HG02884 (cell line): ENCODE results near the gene MYOM1.
A peak's percentile ranks its signal among the peaks of the same experiment; 100 is the strongest.

Experiments used
- ATAC-seq: cut with Tn5 transposase; IDR thresholded peaks from one replicate; pipeline ENCODE4 v1.9.1; 2021; ENCODE audit warnings: mild to moderate bottlenecking, moderate library complexity; ENCODE audit not compliant: unreplicated experiment

MYOM1 gene

GRCh38 chr18:3250237-3251107, 30.7 kb upstream of the MYOM1 start:
- no peak for ATAC-seq

DNA sequence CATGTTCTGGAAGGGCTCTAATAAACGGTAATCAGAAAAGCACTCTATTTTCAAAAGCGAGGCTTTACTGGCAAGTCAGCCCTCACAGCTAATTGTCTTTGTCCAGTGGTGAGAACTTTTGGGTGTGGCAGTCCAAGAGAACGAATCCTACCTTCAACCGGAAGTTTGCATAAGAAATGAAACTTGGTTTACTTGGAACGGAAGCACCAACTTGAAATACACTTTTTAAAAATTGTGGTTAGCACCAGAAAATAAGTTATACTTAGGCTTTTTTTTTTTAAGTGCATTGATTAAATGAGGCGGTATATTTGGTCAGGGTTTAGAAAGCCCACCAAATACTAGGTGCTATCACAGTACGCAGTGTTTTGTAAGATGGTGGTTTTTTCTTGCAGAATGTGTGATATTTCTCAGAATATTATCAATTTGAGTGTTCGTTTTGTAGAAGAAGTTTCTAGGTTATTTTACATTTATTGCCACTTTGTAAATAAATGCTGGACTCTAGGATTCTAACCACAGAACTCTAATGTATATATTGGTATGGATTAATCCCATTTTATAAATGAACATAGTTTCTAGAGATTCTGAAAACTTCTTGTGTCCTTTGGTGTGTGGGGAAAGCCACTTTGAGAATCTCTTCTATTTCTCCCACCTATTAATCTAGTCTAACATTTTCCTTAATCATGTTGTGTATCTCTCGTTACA, 29.0 kb upstream of the MYOM1 start:
- no peak for ATAC-seq

DNA sequence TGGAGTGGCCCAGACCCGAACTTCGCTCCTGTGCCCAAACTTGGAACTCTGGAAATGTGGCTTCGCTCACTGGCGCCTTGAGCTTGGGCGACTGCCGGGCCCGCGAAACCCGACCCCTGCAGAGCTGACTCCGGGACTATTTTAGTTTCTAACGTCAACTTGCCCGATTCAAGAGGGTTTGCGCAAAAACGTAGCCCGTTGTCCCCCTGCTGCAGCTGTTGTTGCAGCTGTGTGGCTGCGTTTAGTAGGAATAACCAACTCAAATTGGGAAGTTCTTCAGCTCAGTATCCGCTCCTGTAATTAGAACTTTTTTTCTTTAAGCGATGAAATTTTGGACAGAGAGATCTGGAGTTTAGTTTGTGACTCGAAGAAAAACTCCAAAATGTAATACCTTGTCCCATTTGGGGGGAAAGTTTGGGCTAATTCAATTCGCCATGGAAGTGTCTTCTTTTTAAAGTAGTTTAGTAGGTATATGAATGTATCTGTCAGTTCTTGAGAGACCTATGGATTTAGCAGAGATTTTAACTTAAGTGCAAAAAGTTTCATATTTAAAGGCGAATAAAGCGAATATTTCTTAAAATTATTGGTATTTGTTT, 28.4 kb upstream of the MYOM1 start:
- ATAC-seq = peak; percentile 1

DNA sequence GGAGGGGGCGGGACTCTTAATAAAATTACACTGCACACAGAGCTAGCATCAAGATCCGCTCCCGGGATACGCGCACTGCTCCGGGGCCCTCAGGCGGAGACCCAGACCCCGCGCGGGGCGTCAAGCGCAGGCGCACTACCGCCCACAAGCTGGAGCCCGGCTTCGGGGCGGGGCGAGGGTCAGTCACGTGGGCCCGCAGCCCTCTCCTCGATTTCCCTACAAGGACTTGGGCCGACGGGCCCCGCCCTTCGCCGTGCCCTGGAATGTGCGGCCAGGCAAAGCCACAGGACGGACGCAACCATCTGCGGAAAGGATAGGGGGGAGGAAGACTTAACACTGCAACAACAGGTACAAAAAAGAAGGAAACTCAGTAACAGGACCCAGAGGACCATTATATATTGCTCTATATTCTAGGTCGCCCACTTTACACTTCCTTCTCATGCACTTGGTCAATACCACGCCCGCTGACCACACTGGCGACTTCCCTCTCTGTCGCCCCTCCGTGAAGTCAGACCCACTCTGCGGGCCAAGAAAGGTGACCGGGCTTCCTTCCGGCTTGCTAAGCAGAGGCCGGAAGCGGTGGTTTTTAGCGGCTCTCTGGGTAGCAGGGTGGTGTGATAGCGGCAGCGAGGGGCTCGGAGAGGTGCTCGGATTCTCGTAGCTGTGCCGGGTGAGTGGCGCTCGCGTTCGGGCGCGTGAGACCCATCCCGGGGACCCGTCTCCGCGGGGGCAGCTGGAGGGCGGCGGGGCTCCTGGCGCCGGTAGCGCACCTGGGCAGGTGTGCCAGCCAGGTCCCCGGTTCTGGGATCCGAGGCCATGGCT, 27.7 kb upstream of the MYOM1 start, which contains the start of gene MYL12A:
Gene MYL12A, plus strand, starts transcription at position 562 of the 822 bp plus-strand sequence. CDS start 5,447 bp downstream, outside the sequence.
- ATAC-seq = peak; percentile 79

GRCh38 chr18:3246635-3247239, 27.0 kb upstream of the MYOM1 start:
- ATAC-seq = no peak

- ATAC-seq = peak; percentile 42
Measured at GRCh38 chr18:3245853-3246634, 26.3 kb upstream of the MYOM1 start.

GRCh38 chr18:3245185-3245564, 25.4 kb upstream of the MYOM1 start:
- no peak for ATAC-seq

- ATAC-seq = no peak
Measured at GRCh38 chr18:3238742-3239141, 19.0 kb upstream of the MYOM1 start.

GRCh38 chr18:3236470-3236869, 16.7 kb upstream of the MYOM1 start:
- ATAC-seq = no peak

DNA sequence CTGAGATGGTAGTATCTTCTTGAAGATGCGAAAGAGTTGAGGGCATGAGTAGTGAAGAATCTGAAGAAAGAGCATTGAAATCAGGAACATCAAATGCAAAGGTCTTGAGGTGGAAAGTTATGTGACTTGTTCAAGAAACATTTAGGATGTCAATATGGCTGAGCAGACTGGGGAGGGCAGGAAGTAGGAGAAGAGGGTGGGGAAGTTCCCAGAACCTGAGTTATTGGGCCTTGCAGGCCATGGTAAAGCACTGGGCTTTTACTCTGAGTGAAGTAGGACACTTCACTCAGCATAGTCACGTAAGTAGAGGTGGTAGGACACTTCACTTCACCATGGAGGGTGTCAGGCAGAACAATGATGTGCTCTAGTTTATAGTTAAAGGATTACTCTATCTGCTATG, 16.1 kb upstream of the MYOM1 start:
- no peak for ATAC-seq

- ATAC-seq = no peak
Measured at GRCh38 chr18:3234457-3234856, 14.7 kb upstream of the MYOM1 start.

DNA sequence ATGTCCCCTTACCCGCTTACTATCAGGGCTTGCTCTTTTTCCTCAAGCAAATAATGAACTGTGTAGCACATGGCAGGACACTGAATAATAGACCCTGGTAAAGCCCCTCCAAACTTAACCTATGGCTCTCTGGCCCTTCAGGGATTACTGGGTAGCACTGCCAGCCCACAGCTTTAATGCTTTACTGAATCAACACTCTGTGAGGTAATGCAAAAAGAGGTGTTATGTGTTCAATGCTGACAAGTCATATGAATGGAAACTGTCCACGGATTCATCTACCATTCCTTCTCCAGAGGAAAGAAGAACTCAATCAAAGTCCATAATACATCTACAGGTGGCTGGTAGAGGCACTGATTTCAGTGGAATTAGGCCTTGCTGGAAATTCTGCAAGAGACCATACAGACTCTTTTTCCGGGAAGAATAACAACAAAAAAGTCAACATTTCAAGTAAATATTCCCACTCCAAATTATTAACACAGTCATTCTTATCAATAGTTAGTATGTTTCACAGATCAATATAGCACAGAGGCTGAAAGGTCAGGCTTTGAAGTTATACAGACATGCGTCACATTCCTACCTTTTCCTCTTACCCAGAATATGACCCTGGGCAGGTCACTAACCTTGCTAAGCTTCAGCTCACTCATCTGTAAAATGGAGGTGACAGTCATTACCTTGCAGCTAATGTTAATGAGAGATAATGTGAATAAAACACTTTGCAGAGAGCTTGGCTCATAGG, 13.8 kb upstream of the MYOM1 start:
- ATAC-seq = no peak

GRCh38 chr18:3233004-3233403, 13.2 kb upstream of the MYOM1 start:
- no peak for ATAC-seq

DNA sequence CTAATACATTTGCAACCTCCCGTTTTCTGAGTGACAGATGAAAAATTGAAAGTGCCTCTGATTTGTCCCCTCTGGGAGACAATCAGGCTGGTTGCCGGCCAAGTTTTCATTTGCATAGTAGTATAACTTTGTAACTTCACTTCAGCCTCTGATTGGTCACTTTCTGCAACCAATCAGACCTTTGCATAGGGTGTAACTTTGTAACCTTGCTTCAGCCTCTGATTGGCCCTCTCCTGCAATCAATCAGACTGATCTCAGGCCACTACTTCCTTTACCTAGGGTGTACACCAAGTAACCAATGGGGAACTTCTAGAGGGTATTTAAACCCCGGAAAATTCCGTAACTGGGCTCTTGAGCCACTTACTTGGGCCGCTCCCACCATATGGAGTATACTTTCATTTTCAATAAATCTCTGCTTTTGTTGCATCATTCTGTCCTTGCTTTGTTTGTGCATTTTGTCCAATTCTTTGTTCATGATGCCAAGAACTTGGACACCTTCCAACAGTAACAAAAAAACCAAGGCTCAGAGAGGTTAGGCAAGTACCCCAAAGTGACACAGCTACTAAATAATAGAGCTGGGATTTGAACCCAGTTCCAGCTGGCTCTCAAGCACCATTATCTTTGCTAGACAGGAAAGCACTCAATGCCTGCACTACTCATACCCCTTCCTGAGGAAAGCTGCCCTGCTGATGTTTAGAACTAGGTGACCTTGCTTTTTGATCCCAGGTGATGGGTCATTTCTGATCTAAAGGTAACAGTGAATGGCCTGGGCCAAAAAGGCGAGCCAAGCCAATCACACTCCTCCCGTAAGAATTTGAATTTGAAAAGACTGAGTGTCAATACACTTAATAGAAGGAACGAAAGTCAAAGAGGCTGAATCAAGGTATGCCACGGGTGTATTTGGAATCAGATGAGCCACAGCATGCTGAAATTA, 10.9 kb upstream of the MYOM1 start:
- ATAC-seq = no peak

- ATAC-seq = no peak
Measured at GRCh38 chr18:3226048-3226447, 6.3 kb upstream of the MYOM1 start.

DNA sequence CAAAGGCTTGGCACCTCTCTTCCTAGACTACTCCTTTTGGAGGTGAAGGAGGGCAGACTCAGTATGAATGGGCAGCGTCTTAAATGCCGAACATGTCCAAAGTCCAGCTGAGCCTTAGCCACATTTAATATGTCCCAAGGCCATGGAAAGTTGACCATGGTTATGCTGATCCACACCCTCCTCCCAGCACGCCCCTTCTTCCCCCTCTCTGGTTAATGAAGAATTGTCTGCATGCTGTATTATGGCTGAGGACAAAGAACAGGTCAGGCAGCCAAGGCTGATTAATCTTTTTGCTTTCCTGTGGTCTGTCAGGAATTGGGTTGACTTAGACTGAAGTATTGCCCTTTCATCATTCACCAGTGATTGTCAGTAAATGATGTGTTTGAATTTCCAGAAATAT, 5.8 kb upstream of the MYOM1 start:
- no peak for ATAC-seq

- no peak for ATAC-seq
Measured at GRCh38 chr18:3224223-3224622, 4.5 kb upstream of the MYOM1 start.

DNA sequence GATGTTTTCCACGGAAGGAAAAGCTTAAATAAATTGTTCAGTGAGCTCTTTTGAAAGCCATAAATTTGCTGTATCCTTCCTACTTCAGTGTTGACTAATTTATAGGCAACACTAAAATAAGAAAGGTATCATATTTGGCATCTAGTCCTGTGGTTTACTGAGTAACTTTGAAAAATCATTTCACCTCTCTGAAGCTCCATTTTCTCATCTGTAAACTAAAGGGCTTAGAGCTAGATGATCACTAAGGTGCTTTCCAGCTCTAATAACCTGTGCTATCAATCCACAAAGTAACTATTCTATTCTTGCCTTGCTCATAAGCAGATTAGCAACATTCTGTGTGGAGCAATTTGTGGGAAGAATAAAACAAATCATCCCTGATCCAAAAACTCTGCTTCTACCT, 3.6 kb upstream of the MYOM1 start:
- no peak for ATAC-seq
